T-cell (primary cell): ENCODE data around the gene MTA1. TPM values are rescaled to one million over a fixed set of nuclear protein-coding genes. Genes with fewer than 3 reads are reported as not detected.
A peak's percentile ranks its signal among the peaks of the same experiment; 100 is the strongest.

ENCODE experiments used
- ATAC-seq, 4 experiments: fragments of 200-7000 bp in 3 of 4; fragments of 150-1000 bp in 1 of 4; cut with Tn5 transposase; replicated peaks in 1 of 4; 1 replicate in 3 of 4; 2 replicates in 1 of 4; pipeline ENCODE4 v1.10.0; 2021; ENCODE audit warnings: moderate library complexity in 3 of 4, mild to moderate bottlenecking in 2 of 4, moderate number of reproducible peaks in 1 of 4
- CTCF ChIA-PET, 2 donors: fragments of 300-600 bp; sonication (Branson Sonifier 250); formaldehyde crosslinking; loops; one replicate each; lab custom pipeline; 2022; ENCODE audit warnings: antibody characterized with exemption in 2 of 2; lab: Charles Lee
- POLR2A ChIA-PET, 2 donors: fragments of 300-600 bp; sonication (Branson Sonifier 250); formaldehyde crosslinking; loops; one replicate each; lab custom pipeline; 2022; ENCODE audit warnings: antibody characterized with exemption in 2 of 2; lab: Charles Lee
- DNase-seq, 35 experiments: peaks; one replicate each; pipeline versions ENCODE4 v3.0.0 to v3.0.0-alpha.2; 2013 to 2023
- H3K27ac ChIP-seq: one replicate; pipeline ENCODE4 v1.5.1; 2013; ENCODE audit warnings: low read length
- H3K27me3 ChIP-seq, 2 experiments: replicated peaks in 1 of 2; 1 replicate in 1 of 2; 2 replicates in 1 of 2; pipeline versions ENCODE4 v1.6.1 to v1.7.0; 2013; ENCODE audit warnings: low read length in 1 of 2, mixed read lengths in 1 of 2; ENCODE audit not compliant: control insufficient read depth in 2 of 2, insufficient read depth in 2 of 2; ENCODE audit errors: extremely low read depth in 1 of 2
- H3K36me3 ChIP-seq, 2 donors: 1 replicate in 1 of 2; 2 replicates in 1 of 2; pipeline versions ENCODE4 v1.6.1 to v1.7.0; 2013; ENCODE audit warnings: low read length in 1 of 2; ENCODE audit not compliant: control insufficient read depth in 2 of 2, insufficient read depth in 1 of 2; ENCODE audit errors: extremely low read depth in 1 of 2
- H3K4me1 ChIP-seq, 2 experiments: 1 replicate in 1 of 2; 2 replicates in 1 of 2; pipeline versions ENCODE4 v1.6.1 to v1.7.0; 2013; ENCODE audit warnings: low read length in 2 of 2, mixed read lengths in 1 of 2; ENCODE audit not compliant: insufficient read depth in 2 of 2, control insufficient read depth in 1 of 2; ENCODE audit errors: extremely low read depth in 1 of 2
- H3K4me3 ChIP-seq, 2 donors: 1 replicate in 1 of 2; 2 replicates in 1 of 2; pipeline versions ENCODE4 v1.5.1 to v1.7.0; 2013; ENCODE audit warnings: mild to moderate bottlenecking in 2 of 2, low read length in 1 of 2, moderate library complexity in 1 of 2; ENCODE audit not compliant: control insufficient read depth in 1 of 2; ENCODE audit errors: extremely low read depth in 1 of 2
- H3K9me3 ChIP-seq: 2 replicates; pipeline ENCODE4 v1.7.0; 2013
- H3K27ac Mint-ChIP-seq, 2 donors: one replicate each; pipeline ENCODE4 v1.8.0; 2020 to 2021; ENCODE audit warnings: mild to moderate bottlenecking in 2 of 2, mixed read lengths in 2 of 2
- H3K27me3 Mint-ChIP-seq, 2 donors: one replicate each; pipeline ENCODE4 v1.8.0; 2021 to 2022; ENCODE audit warnings: mixed read lengths in 2 of 2
- H3K36me3 Mint-ChIP-seq: one replicate; pipeline ENCODE4 v1.8.0; 2021; ENCODE audit warnings: mixed read lengths
- H3K4me1 Mint-ChIP-seq, 3 donors: one replicate each; pipeline ENCODE4 v1.8.0; 2020 to 2022; ENCODE audit warnings: mixed read lengths in 3 of 3, mild to moderate bottlenecking in 1 of 3
- H3K4me3 Mint-ChIP-seq, 3 donors: one replicate each; pipeline ENCODE4 v1.8.0; 2020 to 2022; ENCODE audit warnings: mild to moderate bottlenecking in 3 of 3, mixed read lengths in 3 of 3, moderate library complexity in 3 of 3
- H3K9me3 Mint-ChIP-seq, 3 donors: one replicate each; pipeline ENCODE4 v1.8.0; 2020 to 2022; ENCODE audit warnings: mixed read lengths in 3 of 3
- WGBS: methylation state at CpG from one replicate; pipeline ENCODE4 v1.1.5; 2013; ENCODE audit warnings: missing lambda C conversion rate; ENCODE audit not compliant: insufficient coverage; 5-methylcytosine and 5-hydroxymethylcytosine counted together
- total RNA-seq, 35 experiments: library from RNA in 6 of 35; stranded (reverse) in 6 of 35; fragments of 120-200 nt in 1 of 35; gene quantifications; one replicate each; pipeline versions ENCODE4 v1.2.1 to v1.2.4 and lab custom pipeline; 2013 to 2026

Gene MTA1
- total RNA-seq, 5 donors from 2014 or later (not counting 1 experiment from before 2014, with no cell fraction given), result 111 to 152 (median 141) TPM

DNA sequence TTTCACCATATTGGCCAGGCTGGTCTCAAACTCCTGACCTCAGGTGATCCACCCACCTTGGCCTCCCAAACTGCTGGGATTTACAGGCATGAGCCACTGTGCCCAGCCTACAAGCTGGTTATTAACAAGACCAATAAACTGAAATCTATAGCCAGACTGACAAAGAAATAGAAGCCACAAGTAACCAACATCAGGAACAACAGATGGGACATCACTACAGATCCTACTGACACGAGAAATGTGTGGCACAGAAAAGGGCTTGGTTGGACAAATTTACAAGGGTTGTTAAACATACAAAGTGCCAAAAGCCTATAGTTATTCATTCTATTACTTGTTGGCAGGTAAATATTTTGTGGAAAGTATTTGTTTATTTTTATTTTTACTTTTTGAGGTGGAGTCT is 11.6 kb downstream of the MTA1 start:
- Histone ChIP-seq H3K27me3 (no peaks in the 10 kb centered on the region), H3K9me3 (no peaks in the 10 kb centered on the region), H3K36me3 (peaks cover 9 to 10% of the 10 kb centered on the region in 2 donors), H3K27ac (no peak overlapping the region), H3K4me3 (no peak overlapping the region), H3K4me1 (no peaks in the 10 kb centered on the region)
- no peak for DNase-seq
- H3K36me3 Mint-ChIP-seq, result peaks cover 20% of the 10 kb centered on the region
- peak overlapping the region in 1 of 2 donors; percentile 34 for H3K27ac Mint-ChIP-seq
- WGBS, result no CpG with 5 or more reads among the region's 1 CpG
- ChIA-PET CTCF (no interaction called here), POLR2A (no interaction called here)
- H3K27me3 Mint-ChIP-seq, result no peaks in the 10 kb centered on the region
- no peak overlapping the region for H3K4me3 Mint-ChIP-seq
- peaks cover 23 to 30% (median 28%) of the 10 kb centered on the region in 3 donors for H3K4me1 Mint-ChIP-seq
- peaks cover 0 to 7% (median 0%) of the 10 kb centered on the region in 3 donors for H3K9me3 Mint-ChIP-seq
- no peak for ATAC-seq

GRCh38 chr14:105432657-105433056 is 13.0 kb downstream of the MTA1 start:
- WGBS, result 95% methylated on average over 10 of the region's 12 CpGs
- Histone ChIP-seq H3K27ac (no peak overlapping the region), H3K36me3 (peaks cover 4 to 5% of the 10 kb centered on the region in 2 donors), H3K4me1 (peaks cover 0 to 7% of the 10 kb centered on the region in 2 experiments), H3K27me3 (no peaks in the 10 kb centered on the region), H3K9me3 (no peaks in the 10 kb centered on the region), H3K4me3 (no peak overlapping the region)
- no peak overlapping the region for H3K27ac Mint-ChIP-seq
- no peak overlapping the region for H3K4me3 Mint-ChIP-seq
- H3K4me1 Mint-ChIP-seq, result peaks cover 18 to 22% (median 20%) of the 10 kb centered on the region in 3 donors
- H3K9me3 Mint-ChIP-seq, result peaks cover 0 to 2% (median 0%) of the 10 kb centered on the region in 3 donors
- CTCF ChIA-PET, result no interaction called here
- H3K36me3 Mint-ChIP-seq, result peaks cover 13% of the 10 kb centered on the region
- no peaks in the 10 kb centered on the region for H3K27me3 Mint-ChIP-seq
- ATAC-seq (no peak), DNase-seq (no peak)
- POLR2A ChIA-PET, result no interaction called here

DNA sequence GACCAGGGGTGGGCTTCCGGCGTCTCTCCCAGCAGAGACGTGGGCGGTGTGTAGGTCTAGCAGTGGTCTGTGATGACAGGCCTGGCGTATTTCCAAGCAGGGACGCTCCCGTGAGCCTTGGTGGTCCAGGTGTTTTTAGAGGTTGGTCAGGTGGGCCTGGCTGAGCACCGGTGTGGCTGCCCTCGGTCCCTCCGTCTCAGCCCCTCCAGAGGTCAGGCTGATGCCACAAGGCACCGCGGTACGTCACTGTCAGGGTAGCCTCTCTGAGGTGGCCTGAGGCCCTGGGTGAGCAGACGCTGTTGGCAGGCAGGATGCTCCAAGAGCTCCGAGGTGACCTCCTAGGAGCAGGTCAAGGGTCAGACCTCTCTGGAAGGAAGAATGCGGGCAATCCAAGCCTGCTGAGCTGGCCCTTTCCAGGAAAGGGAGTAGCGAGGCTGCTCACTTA is 13.6 kb downstream of the MTA1 start:
- WGBS, result 92% methylated on average over 15 of the region's 17 CpGs
- H3K27me3 ChIP-seq, result no peaks in the 10 kb centered on the region
- DNase-seq (no peak), ATAC-seq (no peak)
- no peak overlapping the region for H3K27ac ChIP-seq
- H3K4me1 ChIP-seq, result peaks cover 0 to 10% of the 10 kb centered on the region in 2 experiments
- H3K9me3 Mint-ChIP-seq, result peaks cover 0 to 2% (median 0%) of the 10 kb centered on the region in 3 donors
- no peaks in the 10 kb centered on the region for H3K9me3 ChIP-seq
- H3K36me3 Mint-ChIP-seq, result peaks cover 13% of the 10 kb centered on the region
- no peak overlapping the region for H3K4me3 Mint-ChIP-seq
- no peaks in the 10 kb centered on the region for H3K27me3 Mint-ChIP-seq
- H3K27ac Mint-ChIP-seq, result no peak overlapping the region
- peaks cover 15 to 22% (median 17%) of the 10 kb centered on the region in 3 donors for H3K4me1 Mint-ChIP-seq
- ChIA-PET CTCF (no interaction called here), POLR2A (no interaction called here)
- H3K36me3 ChIP-seq, result peaks cover 4 to 5% of the 10 kb centered on the region in 2 donors
- no peak overlapping the region for H3K4me3 ChIP-seq

DNA sequence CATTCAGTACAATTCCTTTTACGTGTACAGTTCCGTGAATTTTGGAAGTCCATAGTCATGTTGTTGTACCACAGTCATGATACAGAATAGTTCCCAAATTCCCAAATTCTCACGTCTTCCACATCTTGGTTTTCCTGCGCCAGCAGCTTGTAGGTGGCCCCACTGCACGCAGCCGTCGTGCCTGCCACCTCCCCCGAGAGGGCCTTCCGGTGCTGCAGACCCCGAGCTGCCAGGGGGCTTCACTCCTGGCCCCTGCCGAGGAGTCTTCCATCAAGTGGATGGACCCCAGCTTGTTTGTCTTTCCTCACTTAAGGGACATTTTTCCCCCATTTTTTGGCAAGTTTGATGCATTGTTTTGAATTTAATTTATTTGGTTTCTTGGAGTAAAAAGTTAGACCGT is 16.8 kb downstream of the MTA1 start:
- H3K4me3 Mint-ChIP-seq, result no peak overlapping the region
- no peak overlapping the region for H3K4me3 ChIP-seq

DNA sequence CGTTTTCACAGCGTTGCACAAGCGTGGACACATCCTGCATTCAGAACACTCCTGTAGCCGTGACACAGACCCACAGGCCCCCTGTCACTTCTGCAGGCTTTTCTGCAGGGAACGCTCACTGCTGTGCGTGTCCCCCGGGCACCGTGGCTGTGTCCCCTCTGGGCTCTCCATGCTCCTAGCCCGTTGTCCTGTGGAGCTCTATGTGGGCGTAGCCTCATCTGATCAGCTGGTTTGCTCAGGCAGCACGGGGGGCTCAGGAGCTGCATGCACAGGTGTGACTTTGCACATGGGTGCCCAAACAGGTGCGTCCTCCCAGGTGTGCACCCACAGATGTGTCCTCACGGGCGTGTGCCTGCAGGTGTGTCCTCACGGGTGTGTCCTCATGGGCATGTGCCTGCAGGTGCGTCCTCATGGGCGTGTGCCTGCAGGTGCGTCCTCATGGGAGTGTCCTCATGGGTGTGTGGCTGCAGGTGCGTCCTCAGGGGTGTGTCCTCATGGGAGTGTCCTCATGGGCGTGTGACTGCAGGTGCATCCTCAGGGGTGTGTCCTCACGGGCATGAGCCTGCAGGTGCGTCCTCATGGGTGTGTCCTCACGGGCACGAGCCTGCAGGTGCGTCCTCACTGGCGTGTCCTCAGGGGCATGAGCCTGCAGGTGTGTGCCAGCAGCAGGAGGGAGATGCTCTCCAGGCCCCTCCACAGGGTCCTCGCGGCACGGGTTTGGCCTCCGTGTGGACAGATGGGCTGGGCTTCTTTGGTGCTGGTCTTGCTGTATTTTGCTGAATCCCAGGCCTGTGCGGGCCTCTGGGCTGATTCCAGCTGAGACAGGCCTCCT is 17.5 kb downstream of the MTA1 start:
- H3K4me3 Mint-ChIP-seq, result no peak overlapping the region
- WGBS, result 94% methylated on average over 27 of the region's 31 CpGs

More for the DNA sequence above, 16.8 kb downstream of the MTA1 start:
- Histone ChIP-seq H3K9me3 (no peaks in the 10 kb centered on the region), H3K27ac (no peak overlapping the region), H3K27me3 (no peaks in the 10 kb centered on the region), H3K4me1 (peaks cover 0 to 14% of the 10 kb centered on the region in 2 experiments), H3K36me3 (peaks cover 10 to 19% of the 10 kb centered on the region in 2 donors)
- Mint-ChIP-seq H3K27ac (no peak overlapping the region), H3K4me1 (peaks cover 13 to 27% (median 19%) of the 10 kb centered on the region in 3 donors), H3K36me3 (no peaks in the 10 kb centered on the region), H3K9me3 (no peaks in the 10 kb centered on the region), H3K27me3 (no peaks in the 10 kb centered on the region)
- 93% methylated on average over 5 of the region's 12 CpGs for WGBS
- DNase-seq, result no peak
- ChIA-PET CTCF (no interaction called here), POLR2A (no interaction called here)
- no peak for ATAC-seq

DNA sequence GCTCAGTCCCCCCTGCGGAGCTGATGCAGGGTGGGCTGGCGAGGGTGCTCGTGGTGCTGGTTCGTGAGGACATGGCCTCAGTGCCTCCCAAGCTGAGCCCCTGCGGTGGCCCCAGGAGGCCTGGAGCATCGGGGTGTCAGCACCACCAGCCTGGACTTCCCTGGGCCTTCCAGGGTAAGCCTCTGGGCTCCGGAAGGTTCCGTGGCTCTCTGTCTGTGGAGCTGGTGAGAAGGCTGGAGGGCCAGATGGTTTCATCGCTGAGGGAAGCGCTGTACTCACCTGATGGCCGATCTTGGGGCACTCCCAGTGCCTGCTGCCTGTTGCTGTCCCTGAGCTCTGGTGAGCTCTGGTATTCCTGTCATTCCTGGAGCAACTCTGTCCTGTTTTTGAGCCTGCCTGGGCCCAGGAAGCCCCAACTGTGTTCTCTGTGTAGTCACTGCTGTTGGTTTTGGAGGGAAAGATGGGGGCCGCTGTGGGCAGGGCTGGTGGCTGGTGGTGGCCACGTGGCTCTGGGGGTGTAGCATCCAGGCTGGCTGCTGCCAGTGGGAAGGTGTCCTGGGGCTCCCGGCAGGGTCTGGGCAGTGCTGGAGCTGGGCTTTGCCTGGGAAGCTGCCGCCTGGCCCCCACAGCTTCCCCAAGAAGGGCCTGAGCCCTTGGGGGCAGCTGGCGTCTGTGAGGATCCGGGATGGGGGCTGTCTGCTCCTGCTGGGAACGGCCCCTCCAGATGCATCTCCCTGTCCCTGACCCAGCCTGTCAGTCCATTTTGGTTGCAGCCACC is 18.3 kb downstream of the MTA1 start:
- CTCF ChIA-PET, result no interaction called here
- WGBS, result 95% methylated on average over 16 of the region's 18 CpGs
- H3K9me3 ChIP-seq, result no peaks in the 10 kb centered on the region
- H3K4me3 ChIP-seq, result no peak overlapping the region
- peaks cover 11 to 23% of the 10 kb centered on the region in 2 donors for H3K36me3 ChIP-seq
- DNase-seq (no peak), ATAC-seq (no peak)
- H3K4me1 ChIP-seq, result peaks cover 0 to 14% of the 10 kb centered on the region in 2 experiments
- no peaks in the 10 kb centered on the region for H3K27me3 Mint-ChIP-seq
- H3K4me1 Mint-ChIP-seq, result peaks cover 13 to 27% (median 19%) of the 10 kb centered on the region in 3 donors
- no peak overlapping the region for H3K27ac Mint-ChIP-seq
- POLR2A ChIA-PET, result no interaction called here
- H3K27me3 ChIP-seq, result no peaks in the 10 kb centered on the region
- no peak overlapping the region for H3K27ac ChIP-seq
- no peaks in the 10 kb centered on the region for H3K9me3 Mint-ChIP-seq
- H3K4me3 Mint-ChIP-seq, result no peak overlapping the region
- peaks cover 4% of the 10 kb centered on the region for H3K36me3 Mint-ChIP-seq

More for the DNA sequence above, 17.5 kb downstream of the MTA1 start:
- no peaks in the 10 kb centered on the region for H3K9me3 Mint-ChIP-seq
- peaks cover 4% of the 10 kb centered on the region for H3K36me3 Mint-ChIP-seq
- no peaks in the 10 kb centered on the region for H3K9me3 ChIP-seq
- peaks cover 10 to 19% of the 10 kb centered on the region in 2 donors for H3K36me3 ChIP-seq
- H3K4me1 ChIP-seq, result peaks cover 0 to 14% of the 10 kb centered on the region in 2 experiments
- DNase-seq (no peak), ATAC-seq (no peak)
- H3K27ac Mint-ChIP-seq, result no peak overlapping the region
- ChIA-PET CTCF (no interaction called here), POLR2A (no interaction called here)
- H3K27me3 Mint-ChIP-seq, result no peaks in the 10 kb centered on the region
- H3K27me3 ChIP-seq, result no peaks in the 10 kb centered on the region
- no peak overlapping the region for H3K4me3 ChIP-seq
- H3K4me1 Mint-ChIP-seq, result peaks cover 13 to 27% (median 19%) of the 10 kb centered on the region in 3 donors
- no peak overlapping the region for H3K27ac ChIP-seq
